ENCODE data around the gene ATP1A2. TPM values are rescaled to one million over a fixed set of nuclear protein-coding genes. Genes with fewer than 3 reads are reported as not detected.

The ATP1A2 gene
- total and polyA plus RNA-seq, 10 of the 15 experiments (the other 5 are each of a cell fraction or from before 2014, with no cell fraction given) = 0.15 TPM; not detected in 9

- SMC1A ChIA-PET (ENCODE audit: uncharacterized antibody, unreplicated experiment) = no interaction called here
- no peak overlapping the region for H3K4me3 ChIP-seq
Measured at GRCh38 chr1:160090760-160091159, 24.8 kb upstream of the ATP1A2 start.

More at GRCh38 chr1:160090760-160091159, 24.8 kb upstream of the ATP1A2 start:
- Histone ChIP-seq H4K20me1 (ENCODE audit: control insufficient read depth, insufficient read depth) (no peaks in the 10 kb centered on the region; the same call in 1 of the 2 replicates), H2AFZ (ENCODE audit: control insufficient read depth, low read depth, low read length) (no peak overlapping the region), H3K27me3 (replicated peaks in 1 of 2; ENCODE audit: control insufficient read depth in 2 of 2, insufficient read depth in 2 of 2, low read length in 1 of 2) (no peaks in the 10 kb centered on the region), H3K79me2 (ENCODE audit: control insufficient read depth, insufficient read depth, low read length) (no peaks in the 10 kb centered on the region), H3K9me3 (replicated peaks; ENCODE audit: control insufficient read depth, insufficient read depth, low read length) (no peaks in the 10 kb centered on the region), H3K9ac (ENCODE audit: control insufficient read depth, insufficient read depth, low read length) (no peak overlapping the region), H3K4me1 (ENCODE audit: control insufficient read depth, insufficient read depth, low read length) (no peaks in the 10 kb centered on the region), H3K36me3 (ENCODE audit: control insufficient read depth in 2 of 2, insufficient read depth in 2 of 2, low read length in 1 of 2) (peaks cover 0 to 2% of the 10 kb centered on the region in 2 experiments; a peak in 2 of 4 replicates), H3K27ac (ENCODE audit: control insufficient read depth, insufficient read depth) (no peak overlapping the region), H3K4me2 (ENCODE audit: control insufficient read depth, insufficient read depth) (no peak overlapping the region)
- FAIRE-seq = no peak
- no peak for DNase-seq (ENCODE audit: low read depth, low spot score)
- ChIA-PET CTCF (interaction anchor here (1.2 to 30.2 kb wide), 2 partner anchors 32 to 201 kb away, joined by 4 to 1035 read pairs; partner anchors contain the start of genes KCNJ10 and KCNJ9), RAD21 (ENCODE audit: unreplicated experiment) (no interaction called here), POLR2A (no interaction called here)
- TF ChIP-seq FOXK2 (IDR thresholded peaks at IDR 0.05) (no peak), REST (IDR thresholded peaks at IDR 0.05; ENCODE audit: low read depth, low read length) (no peak), ATF2 (IDR thresholded peaks at IDR 0.05; ENCODE audit: low read length) (no peak), SIX5 (IDR thresholded peaks at IDR 0.05; ENCODE audit: low read depth, low read length, severe bottlenecking) (no peak), SP1 (IDR thresholded peaks at IDR 0.05; ENCODE audit: low read depth, low read length) (no peak), TCF12 (IDR thresholded peaks at IDR 0.05; ENCODE audit: low read depth, low read length) (no peak), ZNF207 (IDR thresholded peaks at IDR 0.05; ENCODE audit: borderline replicate concordance) (no peak), SREBF1 (IDR thresholded peaks at IDR 0.05; ENCODE audit: low read length) (no peak), POLR2AphosphoS5 (IDR thresholded peaks at IDR 0.05; ENCODE audit: low read length) (no peak), ZNF622 (IDR thresholded peaks at IDR 0.05) (no peak), ZNF274 (IDR thresholded peaks at IDR 0.05; ENCODE audit: insufficient read depth, insufficient read length) (no peak), MEF2A (IDR thresholded peaks at IDR 0.05; ENCODE audit: insufficient read depth, low read depth, low read length) (no peak), NBN (IDR thresholded peaks at IDR 0.05) (no peak), E4F1 (IDR thresholded peaks at IDR 0.05; ENCODE audit: borderline replicate concordance, partially characterized antibody) (no peak), IRF5 (IDR thresholded peaks at IDR 0.05; ENCODE audit: borderline replicate concordance) (no peak)
- intact Hi-C loops (cut with micrococcal nuclease; ENCODE audit: unreplicated experiment) = no loop called here
- in situ Hi-C loops (cut with MboI) = no loop called here
- no TSS peak for BruUV-seq (replicated peaks)
- ATAC-seq = no peak
- 82% methylated on average over 4 of the region's 4 CpGs for WGBS (ENCODE audit: insufficient coverage, insufficient replicate concordance, low lambda C conversion rate, missing lambda C conversion rate)
